ENCODE results near the gene OSBP2. TPM values are rescaled to one million over a fixed set of nuclear protein-coding genes. Genes with fewer than 3 reads are reported as not detected.

Gene OSBP2
- total RNA-seq, 2 donors from 2014 or later: 6.8 to 11.1 TPM

GRCh38 chr22:30680991-30681770, 13.5 kb upstream of the OSBP2 start:
- H3K27ac Mint-ChIP-seq: no peak overlapping the region
- H3K4me1 Mint-ChIP-seq: peaks cover 7% of the 10 kb centered on the region
- no peak overlapping the region for H3K4me3 ChIP-seq (ENCODE audit: low read length)
- H3K36me3 ChIP-seq (ENCODE audit: control insufficient read depth, insufficient read depth, low read length): no peaks in the 10 kb centered on the region
- peaks cover 16% of the 10 kb centered on the region for H3K27me3 Mint-ChIP-seq (ENCODE audit: insufficient read depth)
- no peaks in the 10 kb centered on the region for H3K9me3 Mint-ChIP-seq
- no peaks in the 10 kb centered on the region for H3K36me3 Mint-ChIP-seq (ENCODE audit: low read depth)
- 100% methylated on average over 1 of the region's 1 CpG for WGBS, 2 experiments (ENCODE audit: insufficient coverage in 1 of 2, insufficient read length in 1 of 2)
- DNase-seq: no peak
- no peak overlapping the region for H3K4me3 Mint-ChIP-seq
- no peak overlapping the region for H3K27ac ChIP-seq (ENCODE audit: low read depth, low read length)
- H3K9me3 ChIP-seq (ENCODE audit: control insufficient read depth, low read length): no peaks in the 10 kb centered on the region
- H3K4me1 ChIP-seq (ENCODE audit: control insufficient read depth, insufficient read depth, low read length): no peaks in the 10 kb centered on the region
- no peak for TF ChIP-seq CTCF (conservative IDR thresholded peaks at IDR 0.05)
- no peak overlapping the region for H3K9ac ChIP-seq (ENCODE audit: extremely low read depth, low read length, poor library complexity, severe bottlenecking)
- H3K27me3 ChIP-seq (ENCODE audit: control insufficient read depth, insufficient read depth, low read length, poor library complexity, severe bottlenecking): no peaks in the 10 kb centered on the region

- Histone ChIP-seq H3K4me1 (ENCODE audit: control insufficient read depth, insufficient read depth, low read length) (no peaks in the 10 kb centered on the region), H3K9ac (ENCODE audit: extremely low read depth, low read length, poor library complexity, severe bottlenecking) (no peak overlapping the region), H3K4me3 (ENCODE audit: low read length) (no peak overlapping the region), H3K36me3 (ENCODE audit: control insufficient read depth, insufficient read depth, low read length) (no peaks in the 10 kb centered on the region), H3K27ac (ENCODE audit: low read depth, low read length) (no peak overlapping the region), H3K27me3 (ENCODE audit: control insufficient read depth, insufficient read depth, low read length, poor library complexity, severe bottlenecking) (no peaks in the 10 kb centered on the region), H3K9me3 (ENCODE audit: control insufficient read depth, low read length) (no peaks in the 10 kb centered on the region)
- no peak for DNase-seq
- TF ChIP-seq CTCF (conservative IDR thresholded peaks at IDR 0.05): no peak
- Mint-ChIP-seq H3K4me3 (no peak overlapping the region), H3K36me3 (ENCODE audit: low read depth) (no peaks in the 10 kb centered on the region), H3K4me1 (peaks cover 7% of the 10 kb centered on the region), H3K9me3 (no peaks in the 10 kb centered on the region), H3K27me3 (ENCODE audit: insufficient read depth) (peaks cover 11% of the 10 kb centered on the region), H3K27ac (no peak overlapping the region)
- 91 to 100% methylated on average over 2 of the region's 2 CpGs for WGBS, 2 experiments (ENCODE audit: insufficient coverage in 1 of 2, insufficient read length in 1 of 2)
Measured at GRCh38 chr22:30681831-30682230, 12.8 kb upstream of the OSBP2 start.

GRCh38 chr22:30685178-30685577, 9.5 kb upstream of the OSBP2 start:
- H3K27ac Mint-ChIP-seq: no peak overlapping the region
- TF ChIP-seq CTCF (conservative IDR thresholded peaks at IDR 0.05): no peak
- H3K4me1 ChIP-seq (ENCODE audit: control insufficient read depth, insufficient read depth, low read length): no peaks in the 10 kb centered on the region
- H3K27me3 ChIP-seq (ENCODE audit: control insufficient read depth, insufficient read depth, low read length, poor library complexity, severe bottlenecking): no peaks in the 10 kb centered on the region
- H3K36me3 ChIP-seq (ENCODE audit: control insufficient read depth, insufficient read depth, low read length): no peaks in the 10 kb centered on the region
- H3K4me3 ChIP-seq (ENCODE audit: low read length): no peak overlapping the region
- DNase-seq: no peak
- H3K36me3 Mint-ChIP-seq (ENCODE audit: low read depth): no peaks in the 10 kb centered on the region
- peaks cover 3% of the 10 kb centered on the region for H3K27me3 Mint-ChIP-seq (ENCODE audit: insufficient read depth)
- H3K4me1 Mint-ChIP-seq: peaks cover 4% of the 10 kb centered on the region
- no peak overlapping the region for H3K9ac ChIP-seq (ENCODE audit: extremely low read depth, low read length, poor library complexity, severe bottlenecking)
- H3K9me3 Mint-ChIP-seq: no peaks in the 10 kb centered on the region
- no peak overlapping the region for H3K27ac ChIP-seq (ENCODE audit: low read depth, low read length)
- no peaks in the 10 kb centered on the region for H3K9me3 ChIP-seq (ENCODE audit: control insufficient read depth, low read length)
- no peak overlapping the region for H3K4me3 Mint-ChIP-seq
- WGBS, 2 experiments (ENCODE audit: insufficient coverage in 1 of 2, insufficient read length in 1 of 2): 93 to 100% methylated on average over 1 to 7 of the region's 7 CpGs
